Measurements from ENCODE around the gene TLE2.
"Not testable (repeated sequence)": the region's sequence is repeated elsewhere in the genome, so short reads cannot be mapped to it uniquely, and the experiment has no call there.

TLE2 gene

GRCh38 chr19:2970201-2970835, 58.8 kb downstream of the TLE2 start:
- no peak overlapping the region for H3K4me3 ChIP-seq (ENCODE audit: low read depth, low read length)
- DNase-seq (ENCODE audit: low read depth), result no peak

- DNase-seq (ENCODE audit: low read depth), result no peak
- H3K4me3 ChIP-seq (ENCODE audit: low read depth, low read length), result no peak overlapping the region
These were observed 60.0 kb downstream of the TLE2 start for GRCh38 chr19:2969104-2969504.

GRCh38 chr19:2967972-2968371, 61.1 kb downstream of the TLE2 start:
- H3K4me3 ChIP-seq (ENCODE audit: low read depth, low read length), result no peak overlapping the region
- no peak for DNase-seq (ENCODE audit: low read depth)

- no peak for DNase-seq (ENCODE audit: low read depth)
- H3K4me3 ChIP-seq (ENCODE audit: low read depth, low read length), result no peak overlapping the region
These were observed 64.2 kb downstream of the TLE2 start for GRCh38 chr19:2964874-2965273.

- H3K4me3 ChIP-seq (ENCODE audit: low read depth, low read length); DNase-seq (ENCODE audit: low read depth): not testable (repeated sequence)
These were observed 65.4 kb downstream of the TLE2 start for GRCh38 chr19:2963631-2964030.

- no peak overlapping the region for H3K4me3 ChIP-seq (ENCODE audit: low read depth, low read length)
- DNase-seq (ENCODE audit: low read depth), result no peak
These were observed 66.0 kb downstream of the TLE2 start for GRCh38 chr19:2963122-2963521.

GRCh38 chr19:2962018-2962670, 66.9 kb downstream of the TLE2 start:
- H3K4me3 ChIP-seq (ENCODE audit: low read depth, low read length), result no peak overlapping the region
- no peak for DNase-seq (ENCODE audit: low read depth)

GRCh38 chr19:2960120-2960519, 69.0 kb downstream of the TLE2 start:
- H3K4me3 ChIP-seq (ENCODE audit: low read depth, low read length), result no peak overlapping the region
- no peak for DNase-seq (ENCODE audit: low read depth)

- H3K4me3 ChIP-seq (ENCODE audit: low read depth, low read length), result no peak overlapping the region
- DNase-seq (ENCODE audit: low read depth), result no peak
These were observed 71.9 kb downstream of the TLE2 start for GRCh38 chr19:2957160-2957559.

- no peak overlapping the region for H3K4me3 ChIP-seq (ENCODE audit: low read depth, low read length)
- DNase-seq (ENCODE audit: low read depth), result no peak
These were observed 76.1 kb downstream of the TLE2 start for GRCh38 chr19:2952953-2953481.

GRCh38 chr19:2950286-2951124, 78.6 kb downstream of the TLE2 start:
- H3K4me3 ChIP-seq (ENCODE audit: low read depth, low read length), result peak overlapping the region; percentile 84
- peak; percentile 96 for DNase-seq (ENCODE audit: low read depth)

- H3K4me3 ChIP-seq (ENCODE audit: low read depth, low read length), result peak overlapping the region; percentile 84
- DNase-seq (ENCODE audit: low read depth), result no peak
These were observed 79.2 kb downstream of the TLE2 start for GRCh38 chr19:2949939-2950285.
